IMR-90 (cell line): ENCODE results near the gene PTMS.

Experiments used
- CEBPB ChIP-seq: IDR thresholded peaks from 2 replicates; pipeline ENCODE4 v1.6.1; 2012; ENCODE audit warnings: low read depth, low read length, improper control_type of control experiment
- CHD1 ChIP-seq: IDR thresholded peaks from 2 replicates; pipeline ENCODE4 v1.6.1; 2012; ENCODE audit warnings: low read depth, low read length, improper control_type of control experiment
- ELK1 ChIP-seq: fragments of 150-350 bp; IDR thresholded peaks from 2 replicates; pipeline ENCODE4 v1.6.1; 2016; ENCODE audit warnings: low read depth, mild to moderate bottlenecking, low read length, moderate library complexity, borderline replicate concordance
- FOS ChIP-seq: fragments of 150-350 bp; IDR thresholded peaks from 2 replicates; pipeline ENCODE4 v1.6.1; 2016; ENCODE audit warnings: low read depth, low read length
- MXI1 ChIP-seq: IDR thresholded peaks from 2 replicates; pipeline ENCODE4 v1.6.1; 2012; ENCODE audit warnings: low read depth, mild to moderate bottlenecking, low read length, moderate library complexity, borderline replicate concordance
- POLR2A ChIP-seq: IDR thresholded peaks from 2 replicates; pipeline ENCODE4 v1.6.1; 2012; ENCODE audit warnings: mild to moderate bottlenecking, low read depth, low read length
- RAD21 ChIP-seq: IDR thresholded peaks from 2 replicates; pipeline ENCODE4 v1.6.1; 2012; ENCODE audit warnings: low read length, improper control_type of control experiment
- RCOR1 ChIP-seq: IDR thresholded peaks from 2 replicates; pipeline ENCODE4 v1.6.1; 2012; ENCODE audit warnings: mild to moderate bottlenecking, low read length, improper control_type of control experiment; ENCODE audit not compliant: insufficient replicate concordance
- RFX5 ChIP-seq: IDR thresholded peaks from 2 replicates; pipeline ENCODE4 v1.8.0; 2012; ENCODE audit warnings: low read depth, mild to moderate bottlenecking, low read length, moderate library complexity
- SMC3 ChIP-seq: fragments of 150-350 bp; IDR thresholded peaks from 2 replicates; pipeline ENCODE4 v1.6.1; 2016; ENCODE audit warnings: low read depth, mild to moderate bottlenecking, antibody characterized with exemption, low read length, moderate library complexity
- USF2 ChIP-seq: fragments of 150-350 bp; IDR thresholded peaks from 2 replicates; pipeline ENCODE4 v1.6.1; 2017; ENCODE audit warnings: mild to moderate bottlenecking, antibody characterized with exemption, low read length, low read depth
- TF ChIP-seq, protein P1 (sequence below): conservative IDR thresholded peaks from 2 replicates; pipeline ENCODE4 v1.5.1; 2012; ENCODE audit warnings: mild to moderate bottlenecking, low read depth, low read length, improper control_type of control experiment

DNA sequence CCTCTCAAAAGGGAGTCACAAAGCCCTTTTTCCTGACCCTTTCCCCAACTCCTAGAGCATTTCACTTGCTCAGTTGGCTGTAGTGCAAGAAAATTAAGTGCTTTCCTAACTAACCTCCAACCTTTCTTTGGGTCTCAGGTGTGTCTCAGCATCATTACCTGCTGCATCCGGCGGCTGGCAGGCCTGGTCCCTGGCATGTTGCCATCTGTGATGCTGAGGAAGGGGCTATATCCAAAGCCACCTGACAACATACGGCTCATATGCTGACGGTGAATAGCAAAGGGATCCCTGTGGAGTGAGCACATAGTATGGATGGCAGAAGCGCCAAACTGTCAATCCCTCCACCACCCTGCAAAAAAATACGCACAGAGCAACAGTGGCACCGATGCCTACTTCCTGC lies 14.4 kb upstream of the PTMS start:
- TF ChIP-seq, protein P1, sequence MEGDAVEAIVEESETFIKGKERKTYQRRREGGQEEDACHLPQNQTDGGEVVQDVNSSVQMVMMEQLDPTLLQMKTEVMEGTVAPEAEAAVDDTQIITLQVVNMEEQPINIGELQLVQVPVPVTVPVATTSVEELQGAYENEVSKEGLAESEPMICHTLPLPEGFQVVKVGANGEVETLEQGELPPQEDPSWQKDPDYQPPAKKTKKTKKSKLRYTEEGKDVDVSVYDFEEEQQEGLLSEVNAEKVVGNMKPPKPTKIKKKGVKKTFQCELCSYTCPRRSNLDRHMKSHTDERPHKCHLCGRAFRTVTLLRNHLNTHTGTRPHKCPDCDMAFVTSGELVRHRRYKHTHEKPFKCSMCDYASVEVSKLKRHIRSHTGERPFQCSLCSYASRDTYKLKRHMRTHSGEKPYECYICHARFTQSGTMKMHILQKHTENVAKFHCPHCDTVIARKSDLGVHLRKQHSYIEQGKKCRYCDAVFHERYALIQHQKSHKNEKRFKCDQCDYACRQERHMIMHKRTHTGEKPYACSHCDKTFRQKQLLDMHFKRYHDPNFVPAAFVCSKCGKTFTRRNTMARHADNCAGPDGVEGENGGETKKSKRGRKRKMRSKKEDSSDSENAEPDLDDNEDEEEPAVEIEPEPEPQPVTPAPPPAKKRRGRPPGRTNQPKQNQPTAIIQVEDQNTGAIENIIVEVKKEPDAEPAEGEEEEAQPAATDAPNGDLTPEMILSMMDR = no peak
- TF ChIP-seq POLR2A (no peak), RAD21 (no peak), FOS (no peak), ELK1 (no peak), USF2 (no peak), RFX5 (no peak), MXI1 (no peak), RCOR1 (no peak), SMC3 (no peak), CEBPB (no peak), CHD1 (no peak)
